GM19025 (cell line): ENCODE measurements around the gene ATP13A5.

Experiments used
- ATAC-seq: cut with Tn5 transposase; IDR thresholded peaks from one replicate; pipeline ENCODE4 v1.9.1; 2021; ENCODE audit warnings: mild to moderate bottlenecking, low read depth, moderate library complexity; ENCODE audit not compliant: unreplicated experiment

Gene ATP13A5, protein sequence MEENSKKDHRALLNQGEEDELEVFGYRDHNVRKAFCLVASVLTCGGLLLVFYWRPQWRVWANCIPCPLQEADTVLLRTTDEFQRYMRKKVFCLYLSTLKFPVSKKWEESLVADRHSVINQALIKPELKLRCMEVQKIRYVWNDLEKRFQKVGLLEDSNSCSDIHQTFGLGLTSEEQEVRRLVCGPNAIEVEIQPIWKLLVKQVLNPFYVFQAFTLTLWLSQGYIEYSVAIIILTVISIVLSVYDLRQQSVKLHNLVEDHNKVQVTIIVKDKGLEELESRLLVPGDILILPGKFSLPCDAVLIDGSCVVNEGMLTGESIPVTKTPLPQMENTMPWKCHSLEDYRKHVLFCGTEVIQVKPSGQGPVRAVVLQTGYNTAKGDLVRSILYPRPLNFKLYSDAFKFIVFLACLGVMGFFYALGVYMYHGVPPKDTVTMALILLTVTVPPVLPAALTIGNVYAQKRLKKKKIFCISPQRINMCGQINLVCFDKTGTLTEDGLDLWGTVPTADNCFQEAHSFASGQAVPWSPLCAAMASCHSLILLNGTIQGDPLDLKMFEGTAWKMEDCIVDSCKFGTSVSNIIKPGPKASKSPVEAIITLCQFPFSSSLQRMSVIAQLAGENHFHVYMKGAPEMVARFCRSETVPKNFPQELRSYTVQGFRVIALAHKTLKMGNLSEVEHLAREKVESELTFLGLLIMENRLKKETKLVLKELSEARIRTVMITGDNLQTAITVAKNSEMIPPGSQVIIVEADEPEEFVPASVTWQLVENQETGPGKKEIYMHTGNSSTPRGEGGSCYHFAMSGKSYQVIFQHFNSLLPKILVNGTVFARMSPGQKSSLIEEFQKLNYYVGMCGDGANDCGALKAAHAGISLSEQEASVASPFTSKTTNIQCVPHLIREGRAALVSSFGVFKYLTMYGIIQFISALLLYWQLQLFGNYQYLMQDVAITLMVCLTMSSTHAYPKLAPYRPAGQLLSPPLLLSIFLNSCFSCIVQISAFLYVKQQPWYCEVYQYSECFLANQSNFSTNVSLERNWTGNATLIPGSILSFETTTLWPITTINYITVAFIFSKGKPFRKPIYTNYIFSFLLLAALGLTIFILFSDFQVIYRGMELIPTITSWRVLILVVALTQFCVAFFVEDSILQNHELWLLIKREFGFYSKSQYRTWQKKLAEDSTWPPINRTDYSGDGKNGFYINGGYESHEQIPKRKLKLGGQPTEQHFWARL

DNA sequence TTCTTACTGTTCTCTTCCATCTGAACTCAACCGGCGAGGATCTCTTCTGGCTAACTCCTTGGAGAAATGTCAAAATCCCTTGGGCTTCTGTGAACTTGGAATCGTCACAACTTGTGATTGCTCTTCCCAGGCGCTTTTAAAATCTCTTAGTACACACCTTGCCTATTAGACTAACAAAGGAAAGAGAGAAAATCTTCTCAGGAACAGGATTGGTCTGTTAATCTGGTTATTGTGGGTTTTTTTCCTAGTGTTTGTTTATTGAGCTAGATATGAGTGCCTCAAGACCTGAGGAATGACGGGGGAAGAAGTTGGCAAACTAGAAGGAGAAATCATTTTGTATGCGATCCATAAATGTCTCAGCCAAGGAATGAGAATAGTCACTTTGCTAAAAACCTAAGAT is at the start of gene ATP13A5:
Gene ATP13A5 (minus strand): TSS at position 48 of the 400 bp plus-strand sequence. CDS start 28 bp downstream, at position 20.
- no peak for ATAC-seq

DNA sequence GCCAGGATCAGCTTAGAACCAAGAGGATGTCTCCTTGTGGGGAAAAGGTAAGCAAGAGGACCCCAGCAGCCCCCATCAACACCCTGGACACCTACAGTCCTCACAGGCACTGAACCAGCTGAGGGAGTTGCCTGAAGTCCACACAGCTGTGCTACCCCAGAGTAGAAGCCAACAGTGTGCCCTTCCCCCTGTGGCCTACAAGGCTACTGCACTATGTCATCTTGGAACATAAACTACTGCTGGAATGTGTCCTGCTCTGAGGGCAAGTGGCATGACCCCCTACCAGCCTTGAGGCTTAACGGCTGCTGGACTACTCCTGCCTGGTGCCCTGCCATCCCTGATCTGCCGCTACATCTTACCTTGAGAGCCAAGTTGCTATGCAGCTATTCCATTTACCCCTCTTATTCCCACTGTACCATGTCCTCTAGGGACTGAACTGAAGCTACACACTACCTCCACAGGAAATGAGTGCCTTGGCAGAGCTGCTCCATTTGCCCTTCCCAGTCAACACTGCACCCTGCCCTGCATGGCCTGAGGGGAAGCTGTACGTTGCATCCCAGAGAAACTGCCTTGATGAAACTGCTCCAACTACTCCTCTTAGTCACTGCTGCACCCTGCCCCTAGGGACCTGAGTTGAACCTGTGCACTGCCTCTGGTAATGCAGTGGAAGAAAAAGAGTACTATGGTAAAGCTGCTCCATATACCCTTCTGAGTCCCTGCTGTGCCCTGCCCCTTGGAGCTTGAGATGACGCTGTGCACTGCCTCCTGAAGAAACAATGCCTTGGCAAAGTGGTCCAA is 40.2 kb upstream of the ATP13A5 start:
- ATAC-seq = no peak

DNA sequence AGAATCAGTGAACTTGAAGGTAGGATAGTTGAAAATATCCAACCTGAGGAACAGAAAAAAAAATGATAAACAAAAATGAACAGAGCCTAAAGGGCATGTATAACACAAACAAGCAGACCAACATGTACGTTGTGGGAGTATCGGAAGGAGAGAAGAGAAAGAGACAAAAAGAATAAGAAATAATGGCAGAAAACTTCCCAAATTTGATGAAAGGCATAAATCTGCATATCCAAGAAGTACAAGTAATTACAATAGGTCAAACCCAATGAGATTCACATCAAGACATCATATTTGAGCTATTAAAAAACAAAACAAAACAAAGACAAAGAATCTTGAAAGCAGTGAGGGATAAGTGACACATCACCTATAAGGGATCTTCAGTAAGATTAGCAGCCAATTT is 38.1 kb upstream of the ATP13A5 start:
- no peak for ATAC-seq

DNA sequence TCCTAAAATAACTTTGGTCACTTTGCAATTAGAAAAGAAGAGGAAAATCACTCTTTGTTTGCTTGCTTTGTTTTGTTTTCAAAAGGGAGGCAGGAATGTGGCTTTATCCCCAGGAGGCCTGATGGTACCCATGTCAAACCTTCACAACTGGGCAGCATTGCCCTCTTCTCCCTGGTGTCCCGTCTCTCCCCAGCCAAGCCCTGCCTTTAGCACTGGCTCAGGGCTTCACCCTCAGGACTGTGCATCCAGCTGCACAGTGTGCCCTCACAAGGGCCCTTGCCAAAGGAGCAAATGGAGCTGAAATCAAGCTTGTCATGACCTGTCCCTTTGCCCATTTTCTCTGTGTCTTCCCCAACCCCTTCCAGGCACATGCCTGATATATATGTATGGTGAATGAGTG is 29.1 kb upstream of the ATP13A5 start:
- no peak for ATAC-seq

DNA sequence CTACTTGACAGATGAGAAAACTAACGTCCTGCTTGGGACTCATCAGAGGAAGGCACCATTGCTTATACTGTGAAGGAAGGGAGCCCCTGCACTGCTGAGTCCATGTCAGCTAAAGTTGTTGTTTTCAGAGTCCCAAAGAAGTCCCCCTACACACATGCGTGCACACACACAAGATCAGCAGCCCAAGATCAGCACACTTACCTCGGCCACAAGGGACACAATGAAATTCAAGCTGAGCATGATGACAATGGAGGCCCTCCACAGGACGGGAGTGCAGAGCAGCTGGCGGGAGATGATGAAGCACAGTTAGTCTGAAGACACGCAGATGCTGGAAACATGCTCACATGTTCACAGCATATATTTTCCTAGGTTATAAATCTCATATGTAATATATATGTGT is 28.6 kb upstream of the ATP13A5 start:
- ATAC-seq = no peak

DNA sequence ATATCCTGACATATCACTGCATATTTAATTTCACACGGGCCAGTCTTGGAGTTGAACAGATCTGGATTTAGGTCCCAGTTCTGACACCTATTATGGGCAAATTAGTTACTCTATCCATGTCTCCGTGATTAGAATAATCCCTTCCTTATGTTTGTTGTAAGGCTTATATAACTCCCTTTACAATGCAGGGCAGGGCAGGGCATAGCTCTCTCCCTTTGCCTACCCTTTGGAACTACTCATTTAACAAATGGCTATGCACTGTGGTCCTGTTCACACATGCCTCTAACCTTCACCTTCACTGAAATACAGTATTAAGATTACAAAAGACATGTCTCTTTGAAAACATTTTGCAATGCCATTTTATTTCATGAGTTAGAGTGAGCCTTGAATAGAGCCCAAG is 24.8 kb upstream of the ATP13A5 start:
- ATAC-seq = no peak

DNA sequence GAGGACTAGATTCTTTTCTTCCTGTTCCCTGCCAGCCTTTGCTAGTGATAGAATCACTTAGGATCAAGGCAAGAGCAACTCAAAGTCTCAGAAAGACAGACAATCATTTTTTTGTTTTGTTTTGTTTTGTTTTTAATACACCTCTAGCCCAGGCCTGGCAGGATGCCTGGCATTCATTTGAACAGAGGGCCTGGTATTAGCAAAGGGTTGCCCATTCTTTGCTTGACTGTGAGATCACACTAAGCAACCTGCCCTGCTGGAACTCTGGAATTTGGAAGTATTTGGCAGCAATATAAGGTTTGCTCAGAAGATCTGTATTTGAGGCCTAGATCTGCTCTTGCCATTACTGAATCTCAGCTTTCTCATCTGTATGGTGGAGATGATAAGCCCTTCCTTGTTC is 21.8 kb upstream of the ATP13A5 start:
- no peak for ATAC-seq

DNA sequence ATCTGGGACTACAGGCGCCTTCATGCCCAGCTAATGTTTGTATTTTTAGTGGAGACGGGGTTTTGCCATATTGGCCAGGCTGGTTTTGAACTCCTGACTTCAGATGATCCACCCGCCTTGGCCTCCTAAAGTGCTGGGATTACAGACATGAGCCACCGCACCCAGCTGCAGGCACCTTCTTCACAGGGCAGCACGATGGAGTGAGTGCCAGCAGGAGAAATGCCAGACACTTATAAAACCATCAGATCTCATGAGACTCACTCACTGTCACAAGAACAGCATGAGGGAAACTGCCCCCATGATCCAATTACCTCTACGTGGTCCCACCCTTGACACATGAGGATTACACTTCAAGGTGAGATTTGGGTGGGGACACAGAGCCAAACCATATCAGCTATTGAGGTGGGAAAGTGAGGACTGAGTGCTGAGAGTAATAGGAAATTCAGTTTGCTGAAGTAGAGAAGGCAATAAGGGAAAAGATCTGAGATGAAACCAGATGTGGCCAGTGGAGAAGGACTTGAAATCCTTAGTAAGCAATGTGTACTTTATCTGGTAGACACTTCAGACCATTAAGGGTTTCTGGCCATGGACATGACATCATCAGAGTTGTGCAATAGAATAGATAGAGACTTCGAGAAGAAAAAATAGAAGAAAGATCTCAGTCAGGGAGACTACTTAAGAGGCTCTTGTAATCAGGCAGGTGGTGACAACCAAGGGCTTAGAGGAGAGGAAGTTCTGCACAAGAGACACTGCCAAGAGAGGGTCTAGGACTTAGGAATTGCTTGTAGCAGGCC is 18.1 kb upstream of the ATP13A5 start:
- no peak for ATAC-seq

DNA sequence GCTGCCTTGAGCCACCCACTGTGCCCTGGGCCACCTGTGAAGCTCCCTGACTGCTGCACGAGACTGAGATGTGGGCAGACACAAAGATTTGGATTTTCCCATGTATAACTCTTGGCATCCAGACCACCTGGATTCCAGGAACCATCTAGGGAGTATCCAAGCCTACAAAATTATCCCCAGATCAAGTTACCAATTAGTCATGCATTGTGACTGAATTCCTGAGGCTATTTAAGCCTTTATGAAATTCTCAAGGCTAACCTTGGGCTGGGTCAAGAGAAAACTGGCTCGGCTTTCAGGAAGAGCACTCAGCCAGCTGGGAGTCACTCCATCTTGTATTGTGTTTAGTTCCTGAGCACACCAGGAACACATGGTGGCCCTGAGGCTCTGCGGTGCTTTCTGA is 13.3 kb upstream of the ATP13A5 start:
- no peak for ATAC-seq

DNA sequence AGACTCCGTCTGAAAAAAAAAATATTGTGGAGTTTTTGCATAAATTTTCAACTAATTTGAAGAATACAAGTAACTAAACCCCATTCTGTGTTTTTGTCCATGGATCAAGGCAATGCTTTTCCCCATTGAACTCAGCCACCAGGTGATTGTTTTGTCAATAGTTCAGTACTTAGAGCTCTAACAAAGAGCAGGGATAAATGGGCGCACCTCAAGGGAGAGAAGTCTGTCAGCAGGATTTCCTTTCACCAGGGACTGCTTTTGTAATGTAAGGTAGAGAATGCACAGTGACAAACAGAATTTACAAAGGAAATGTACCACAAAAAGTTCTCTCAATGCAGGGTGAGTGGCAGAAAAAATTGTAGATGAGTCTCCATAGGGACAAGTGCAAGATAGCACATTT is 10.8 kb upstream of the ATP13A5 start:
- ATAC-seq = no peak

DNA sequence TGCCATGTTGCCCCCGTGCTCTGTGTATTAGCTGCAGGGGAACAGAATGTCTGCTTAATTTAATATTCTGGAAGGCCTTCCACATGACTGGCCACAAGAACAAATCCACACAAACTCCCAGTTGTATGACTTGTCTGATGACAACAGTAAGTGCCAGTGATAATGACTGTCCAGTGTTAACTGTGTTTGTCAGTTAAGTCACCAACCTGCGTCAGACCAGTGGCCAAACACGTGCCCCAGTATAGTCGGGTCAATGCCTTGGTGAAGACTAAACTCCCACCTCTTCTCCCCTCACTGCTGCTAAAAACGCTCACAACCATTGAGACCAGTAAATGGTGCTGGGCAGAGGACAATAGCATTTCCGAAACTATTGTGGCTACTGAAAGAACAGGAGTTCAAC is 9.8 kb upstream of the ATP13A5 start:
- no peak for ATAC-seq

DNA sequence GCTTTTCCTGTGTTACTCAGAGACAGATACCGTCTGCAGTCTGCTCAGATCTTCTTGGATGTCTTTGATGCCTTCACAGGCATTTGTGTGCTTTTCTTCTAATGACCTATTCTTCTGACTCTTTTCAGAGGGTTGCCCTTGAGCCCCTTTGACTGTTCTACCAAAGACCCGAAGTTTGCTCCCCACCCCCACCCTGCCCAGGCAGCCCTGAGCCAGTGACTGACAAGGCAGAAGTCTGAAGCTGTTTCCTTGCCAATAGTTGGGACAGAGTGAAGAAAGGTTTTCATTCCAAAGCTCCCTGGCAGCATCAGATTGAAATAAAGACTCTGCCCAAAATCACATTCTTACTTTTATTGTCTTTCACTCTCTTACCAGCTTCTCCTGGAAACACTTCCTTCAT is 9.0 kb upstream of the ATP13A5 start:
- ATAC-seq = no peak

DNA sequence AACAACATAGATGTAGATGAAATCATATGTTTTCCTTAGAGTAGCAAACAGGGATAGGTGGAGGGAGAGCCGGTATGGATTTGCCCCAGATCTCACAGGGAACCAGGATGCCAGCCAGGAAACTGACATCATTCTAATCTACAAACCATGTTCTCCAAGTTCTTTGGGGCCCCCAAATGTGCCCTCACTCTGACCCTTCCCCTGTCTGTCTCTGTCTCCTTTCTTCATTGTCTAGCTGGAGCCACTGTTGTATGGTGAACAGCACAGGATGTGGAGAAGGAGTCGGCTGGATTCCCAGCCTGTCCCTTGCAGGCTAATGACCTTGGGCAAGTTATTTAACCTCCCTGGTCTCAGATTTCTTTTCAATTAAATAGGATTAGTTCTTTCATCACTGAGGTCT is 962 bp downstream of the ATP13A5 start:
- ATAC-seq = no peak

DNA sequence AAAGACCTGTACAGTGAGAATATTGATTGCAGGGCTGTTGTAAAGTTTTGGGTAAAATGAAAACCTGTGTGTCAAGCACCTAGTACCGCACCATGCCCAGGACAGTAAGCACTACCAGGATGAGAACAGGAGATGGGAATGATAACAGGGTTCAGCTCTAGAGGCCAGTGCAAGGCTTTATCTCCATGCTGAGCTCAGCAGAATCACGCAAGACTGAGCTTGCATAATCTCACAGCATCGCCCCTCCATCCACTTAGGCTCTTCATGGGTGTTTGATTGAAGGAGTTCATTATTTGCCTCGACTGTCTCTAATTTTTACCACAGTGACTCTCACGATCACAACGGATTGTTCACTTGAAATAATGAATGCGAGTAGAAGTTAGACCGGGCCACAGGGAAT is 2.9 kb downstream of the ATP13A5 start:
- ATAC-seq = no peak

DNA sequence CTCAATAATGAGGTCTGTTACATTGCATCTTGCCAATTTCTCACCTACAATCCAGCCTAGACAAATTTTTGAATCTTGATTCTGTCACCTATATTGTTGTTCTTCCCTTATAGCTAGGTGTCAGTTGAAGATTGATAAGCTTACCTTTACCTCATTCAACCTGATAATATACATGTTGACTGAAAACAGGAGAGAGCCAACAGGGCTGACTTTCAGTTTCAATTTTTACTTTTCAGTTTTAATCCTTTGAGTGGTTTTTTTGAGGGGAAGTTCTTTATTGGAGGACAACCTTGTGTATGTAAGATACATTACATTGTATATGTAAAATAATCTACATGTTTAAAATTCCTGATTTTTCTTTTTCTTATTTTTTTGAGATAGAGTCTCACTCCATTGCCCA is 5.8 kb downstream of the ATP13A5 start:
- no peak for ATAC-seq

DNA sequence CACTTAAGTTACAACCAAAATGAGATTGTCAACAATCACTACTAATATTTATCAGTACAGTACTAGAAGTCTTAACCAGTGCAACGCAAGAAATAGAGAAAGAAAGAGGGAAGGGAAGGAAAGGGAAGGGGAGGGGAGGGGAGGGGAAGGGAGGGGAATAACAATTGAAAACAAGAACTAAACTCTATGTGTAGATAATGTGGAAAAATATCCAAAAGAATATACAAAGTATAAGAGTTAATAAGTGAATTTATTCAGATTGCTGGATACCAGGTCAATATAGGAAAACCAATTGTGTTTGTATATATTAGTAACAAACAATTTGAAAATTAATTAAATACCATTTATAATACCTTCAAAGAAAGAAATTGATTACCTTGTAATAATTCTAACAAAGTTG is 10.7 kb downstream of the ATP13A5 start:
- no peak for ATAC-seq

DNA sequence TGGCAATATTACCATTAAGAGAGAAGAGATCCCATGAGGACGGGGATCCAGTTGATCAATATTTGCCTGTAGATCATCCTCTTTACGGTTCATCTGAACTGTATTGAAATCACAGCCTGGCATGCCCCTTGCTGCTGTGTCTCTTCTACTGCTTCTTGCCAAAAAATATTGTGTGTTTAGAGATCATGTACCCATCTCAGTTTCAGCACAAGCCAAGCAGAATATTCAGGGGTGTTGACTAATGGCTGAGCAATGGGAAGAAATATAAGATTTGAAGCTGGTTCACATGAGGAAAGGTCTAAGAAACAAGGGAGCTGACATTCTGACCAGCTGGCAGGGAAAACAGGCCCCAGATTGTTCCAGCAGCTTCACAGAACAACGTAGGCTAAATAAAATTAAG is 21.3 kb downstream of the ATP13A5 start:
- no peak for ATAC-seq

DNA sequence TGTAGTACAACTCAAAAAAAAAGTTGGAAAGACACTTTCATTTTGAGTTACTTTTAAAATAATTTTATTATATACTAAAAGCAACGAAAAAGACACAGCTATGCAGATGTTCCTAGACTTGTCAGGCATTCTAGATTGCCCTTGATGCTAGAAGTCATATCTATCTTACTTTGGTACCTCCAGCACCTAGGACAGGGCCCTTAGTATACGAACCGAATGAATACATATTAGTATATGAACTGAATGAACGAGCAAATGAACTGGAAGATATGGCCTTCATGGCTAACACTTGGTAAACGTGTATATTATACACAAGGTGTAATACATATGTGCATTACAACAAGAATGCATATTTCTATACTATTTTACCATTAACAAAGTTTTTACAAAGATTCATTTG is 24.1 kb downstream of the ATP13A5 start:
- ATAC-seq = no peak

DNA sequence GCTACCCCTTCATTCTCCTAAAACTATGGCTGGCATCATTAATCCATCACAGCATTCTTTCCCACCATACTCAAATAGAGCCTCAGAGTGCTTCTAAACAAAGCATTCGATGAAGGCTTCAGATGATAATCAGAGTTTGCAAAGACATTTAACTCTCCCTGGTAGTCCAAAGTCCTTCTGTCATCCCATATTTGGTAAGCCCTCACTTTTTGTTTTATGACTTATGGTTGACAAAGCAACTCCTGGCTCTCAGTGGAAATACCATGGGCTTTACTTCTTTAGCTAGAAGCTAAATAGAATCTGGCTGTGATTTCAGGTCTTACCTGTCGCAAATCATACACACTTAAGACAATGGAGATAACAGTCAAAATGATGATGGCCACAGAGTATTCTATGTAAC is 27.8 kb downstream of the ATP13A5 start:
- ATAC-seq = no peak

DNA sequence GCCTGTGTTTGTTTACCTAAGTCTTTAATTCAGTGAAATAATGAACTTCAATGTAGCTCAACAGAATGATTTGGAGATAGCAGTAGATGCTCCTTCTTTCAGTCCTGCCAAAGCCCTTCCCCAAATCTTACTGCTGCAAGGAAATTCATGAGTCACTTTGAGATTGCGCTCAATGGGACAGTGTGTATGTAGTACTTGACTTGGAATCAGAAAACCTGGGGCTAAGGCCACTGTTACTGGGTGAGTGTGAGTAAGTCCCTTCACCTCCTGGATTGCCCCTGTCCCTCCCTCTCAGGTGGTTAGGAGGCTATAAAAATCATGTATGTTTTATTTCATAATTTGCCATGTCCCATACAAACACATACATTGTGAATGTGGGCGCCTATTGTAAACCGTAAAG is 29.9 kb downstream of the ATP13A5 start:
- ATAC-seq = no peak
